Panc1 (cell line): ENCODE data around the gene MYH14. TPM values are rescaled to one million over a fixed set of nuclear protein-coding genes. Genes with fewer than 3 reads are reported as not detected.

Experiments used
- ATAC-seq: fragments of 200-7000 bp; cut with Tn5 transposase; 2 replicates; pipeline ENCODE4 v1.9.1; 2020; ENCODE audit warnings: mild to moderate bottlenecking, moderate library complexity
- BruUV-seq: library from RNA; stranded (reverse); fragments of 400-500 nt; replicated peaks from 2 replicates; lab custom pipeline; 2021; lab: Mats Ljungman, UMichigan
- CTCF ChIA-PET: fragments of 300-600 bp; sonication (Branson Sonifier 250); formaldehyde crosslinking; loops from one replicate; lab custom pipeline; 2022; ENCODE audit warnings: antibody characterized with exemption; lab: Charles Lee
- POLR2A ChIA-PET: fragments of 300-600 bp; sonication (Branson Sonifier 250); formaldehyde crosslinking; loops from one replicate; lab custom pipeline; 2022; ENCODE audit warnings: antibody characterized with exemption; lab: Charles Lee
- DNase-seq: peaks from one replicate; pipeline ENCODE4 v3.0.0-alpha.2; 2010; ENCODE audit warnings: low read depth, low spot score
- H3K27ac ChIP-seq: 2 replicates; pipeline ENCODE4 v1.5.1; 2011; ENCODE audit warnings: mild to moderate bottlenecking, low read length, inconsistent platforms
- H3K27me3 ChIP-seq: fragments of 200-500 bp; sonication (Bioruptor generic); 2 replicates; pipeline ENCODE4 v1.6.0; 2014; ENCODE audit warnings: low read length, inconsistent platforms; ENCODE audit not compliant: control insufficient read depth, insufficient read depth
- H3K36me3 ChIP-seq: fragments of 200-500 bp; sonication (Bioruptor generic); 2 replicates; pipeline ENCODE4 v1.5.1; 2014; ENCODE audit warnings: inconsistent platforms, mild to moderate bottlenecking, low read length, moderate library complexity; ENCODE audit not compliant: control insufficient read depth, insufficient read depth
- H3K4me1 ChIP-seq: 2 replicates; pipeline ENCODE4 v1.5.1; 2011; ENCODE audit warnings: inconsistent platforms, mild to moderate bottlenecking, low read length, moderate library complexity; ENCODE audit not compliant: control insufficient read depth, insufficient read depth
- H3K4me3 ChIP-seq, 2 experiments: 2 replicates each; pipeline ENCODE4 v1.5.1; 2011 to 2012; ENCODE audit warnings: low read depth in 2 of 2, low read length in 2 of 2, mild to moderate bottlenecking in 2 of 2, inconsistent platforms in 1 of 2, moderate library complexity in 1 of 2
- H3K9me3 ChIP-seq: fragments of 200-500 bp; sonication (Bioruptor generic); 2 replicates; pipeline ENCODE4 v1.5.1; 2014; ENCODE audit warnings: low read depth, mild to moderate bottlenecking, inconsistent platforms, low read length, moderate library complexity; ENCODE audit not compliant: control insufficient read depth, insufficient read depth
- CTCF ChIP-seq: fragments of 450-650 bp; IDR thresholded peaks from 2 replicates; pipeline ENCODE4 v1.5.1; 2017; ENCODE audit warnings: mild to moderate bottlenecking
- POLR2AphosphoS5 ChIP-seq: IDR thresholded peaks from 2 replicates; pipeline ENCODE4 v1.6.1; 2012; ENCODE audit warnings: mild to moderate bottlenecking, low read depth, low read length, moderate library complexity
- REST ChIP-seq, 2 experiments: IDR thresholded peaks; 2 replicates each; pipeline ENCODE4 v1.6.1; 2011 to 2012; ENCODE audit warnings: low read depth in 2 of 2, control low read depth in 1 of 2, low read length in 1 of 2, mild to moderate bottlenecking in 1 of 2, moderate library complexity in 1 of 2; ENCODE audit not compliant: insufficient read depth in 1 of 2
- SIN3A ChIP-seq: IDR thresholded peaks from 2 replicates; pipeline ENCODE4 v1.6.1; 2012; ENCODE audit warnings: low read depth, mild to moderate bottlenecking, low read length, moderate library complexity, borderline replicate concordance; ENCODE audit not compliant: insufficient read depth
- TCF7L2 ChIP-seq: IDR thresholded peaks from 2 replicates; pipeline ENCODE4 v1.6.1; 2011; ENCODE audit warnings: mild to moderate bottlenecking, low read depth, low read length, inconsistent platforms
- in situ Hi-C: cut with HindIII; loops from 2 replicates; pipeline ENCODE4 v1.10.0; 2016; ENCODE audit warnings: low sequenced_read_pairs, low pct_unique_long_range_greater_than_20kb
- intact Hi-C: fragments of 100-400 bp; cut with micrococcal nuclease; formaldehyde crosslinking; loops from one replicate; pipeline ENCODE4 v1.10.0; 2022; ENCODE audit not compliant: unreplicated experiment
- total RNA-seq: library from RNA; stranded (reverse); gene quantifications from one replicate; pipeline ENCODE4 v1.2.1, GENCODE V29; 2021; ENCODE audit not compliant: unreplicated experiment

Gene MYH14
- total RNA-seq, 1 experiment from 2014 or later, result 23.8 TPM

DNA sequence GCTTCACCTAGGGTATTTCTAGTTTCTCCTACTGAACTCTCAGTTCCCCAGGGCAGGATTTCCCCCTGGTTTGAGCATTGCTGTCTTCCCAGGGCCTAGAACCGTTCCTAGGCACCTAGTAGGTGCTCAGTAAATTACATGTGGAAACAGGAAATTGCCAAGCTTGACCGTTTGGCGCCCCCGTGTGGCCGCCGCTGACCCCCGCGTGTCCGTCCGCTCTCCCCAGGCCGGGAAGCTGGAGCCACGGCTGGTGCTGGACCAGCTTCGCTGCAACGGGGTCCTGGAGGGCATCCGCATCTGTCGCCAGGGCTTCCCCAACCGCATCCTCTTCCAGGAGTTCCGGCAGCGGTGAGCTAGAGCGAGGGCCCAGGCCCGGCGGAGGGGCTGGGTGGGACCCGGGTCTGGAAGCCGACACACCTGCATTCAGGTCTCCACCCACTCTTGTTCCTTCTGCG is 55.5 kb downstream of the MYH14 start:
- in situ Hi-C loops (no loop called here), intact Hi-C loops (no loop called here)
- no peaks in the 10 kb centered on the region for H3K9me3 ChIP-seq
- no TSS peak for BruUV-seq
- no peak for DNase-seq
- no peak for TF ChIP-seq TCF7L2
- no peak for TF ChIP-seq SIN3A
- TF ChIP-seq REST (IDR thresholded peaks at IDR 0.05; ENCODE audit: insufficient read depth in 1 of 2, low read depth in 2 of 2, low read length in 1 of 2), result no peak
- peak; percentile 88 for TF ChIP-seq CTCF
- TF ChIP-seq POLR2AphosphoS5, result no peak
- ATAC-seq, result peak; percentile 79
- no peaks in the 10 kb centered on the region for H3K4me1 ChIP-seq
- no peak overlapping the region for H3K4me3 ChIP-seq
- no peaks in the 10 kb centered on the region for H3K27me3 ChIP-seq
- ChIA-PET POLR2A (no interaction called here), CTCF (interaction anchor here (0.5 to 1.7 kb wide), 3 partner anchors 13 to 93 kb away, joined by 3 to 4 read pairs (median 4); no protein-coding TSS in a partner anchor)
- no peak overlapping the region for H3K27ac ChIP-seq
- H3K36me3 ChIP-seq, result no peaks in the 10 kb centered on the region

GRCh38 chr19:50261446-50261970 is 58.1 kb downstream of the MYH14 start:
- H3K9me3 ChIP-seq, result no peaks in the 10 kb centered on the region
- no peak for TF ChIP-seq REST (IDR thresholded peaks at IDR 0.05; ENCODE audit: insufficient read depth in 1 of 2, low read depth in 2 of 2, low read length in 1 of 2)
- TF ChIP-seq POLR2AphosphoS5, result no peak
- TF ChIP-seq TCF7L2, result no peak
- TF ChIP-seq SIN3A, result no peak
- no peak for TF ChIP-seq CTCF
- ChIA-PET CTCF (no interaction called here), POLR2A (no interaction called here)
- intact Hi-C loops, result no loop called here
- H3K27ac ChIP-seq, result no peak overlapping the region
- no peaks in the 10 kb centered on the region for H3K27me3 ChIP-seq
- no peak for DNase-seq
- ATAC-seq, result no peak
- no peaks in the 10 kb centered on the region for H3K36me3 ChIP-seq
- no peak overlapping the region for H3K4me3 ChIP-seq
- in situ Hi-C loops, result no loop called here
- H3K4me1 ChIP-seq, result no peaks in the 10 kb centered on the region
- no TSS peak for BruUV-seq
